GM21360 (cell line): Measurements from ENCODE around the gene TMEM150B.

Experiments used
- ATAC-seq: cut with Tn5 transposase; IDR thresholded peaks from one replicate; pipeline ENCODE4 v1.9.1; 2021; ENCODE audit warnings: mild to moderate bottlenecking, moderate library complexity; ENCODE audit not compliant: unreplicated experiment

The TMEM150B gene

DNA sequence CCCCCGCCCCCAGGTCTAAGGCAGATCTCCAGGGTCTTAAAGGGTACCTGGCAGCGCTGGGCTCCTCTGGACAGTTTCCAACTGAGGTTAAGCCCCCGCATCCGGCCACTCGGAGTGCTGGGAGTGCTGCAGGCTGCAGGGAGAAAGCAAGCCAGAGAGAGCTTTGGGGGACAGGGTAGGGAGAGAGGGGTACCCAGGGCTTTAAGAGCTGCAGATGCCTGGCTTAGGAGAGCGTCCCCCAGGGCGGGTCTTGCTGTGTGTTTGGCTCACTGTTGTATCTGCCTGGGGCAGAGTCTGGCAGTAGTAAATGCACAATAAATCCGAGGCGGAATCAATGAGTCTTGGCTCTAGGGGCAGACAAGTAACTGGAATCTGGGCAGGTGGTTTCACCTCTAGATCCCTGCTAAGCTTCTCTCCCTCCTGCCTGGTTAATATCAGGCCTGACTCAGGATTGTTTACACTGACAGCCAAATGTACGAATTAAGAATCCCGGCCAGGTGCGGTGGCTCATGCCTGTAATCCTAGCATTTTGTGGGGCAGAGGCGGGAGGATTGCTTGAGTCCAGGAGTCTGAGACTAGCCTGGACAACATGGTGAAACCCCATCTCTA lies 30.2 kb upstream of the TMEM150B start:
- no peak for ATAC-seq

DNA sequence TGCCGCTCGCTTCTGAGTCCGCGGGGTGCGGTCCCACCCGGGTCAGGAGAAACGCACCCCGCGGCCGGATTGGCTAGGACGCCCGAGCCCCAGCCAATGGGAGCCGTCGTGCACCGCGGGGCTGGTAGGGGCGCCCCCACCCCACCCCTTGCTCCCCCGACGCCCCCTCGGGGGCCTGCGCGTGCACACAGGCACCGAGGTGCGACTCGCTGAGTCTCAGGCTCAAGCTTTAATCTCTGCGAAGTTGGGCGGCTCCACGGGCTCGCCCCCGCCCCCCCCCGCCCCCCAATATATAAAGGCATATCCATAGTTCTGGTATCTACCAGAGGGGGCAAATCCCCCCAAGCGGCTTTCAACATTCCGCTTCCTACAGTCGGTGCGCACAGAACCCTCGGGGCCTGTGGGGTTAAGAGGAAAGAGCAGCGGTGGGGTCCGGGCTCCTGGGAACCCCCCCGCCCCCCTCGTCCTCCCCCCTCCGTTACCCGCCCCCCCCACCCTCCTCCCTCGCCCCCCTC lies 29.6 kb upstream of the TMEM150B start, which contains the start of gene COX6B2:
Gene COX6B2, minus strand, starts transcription at position 22 of the 515 bp plus-strand sequence. CDS start 198 bp downstream, outside the sequence.
- no peak for ATAC-seq

DNA sequence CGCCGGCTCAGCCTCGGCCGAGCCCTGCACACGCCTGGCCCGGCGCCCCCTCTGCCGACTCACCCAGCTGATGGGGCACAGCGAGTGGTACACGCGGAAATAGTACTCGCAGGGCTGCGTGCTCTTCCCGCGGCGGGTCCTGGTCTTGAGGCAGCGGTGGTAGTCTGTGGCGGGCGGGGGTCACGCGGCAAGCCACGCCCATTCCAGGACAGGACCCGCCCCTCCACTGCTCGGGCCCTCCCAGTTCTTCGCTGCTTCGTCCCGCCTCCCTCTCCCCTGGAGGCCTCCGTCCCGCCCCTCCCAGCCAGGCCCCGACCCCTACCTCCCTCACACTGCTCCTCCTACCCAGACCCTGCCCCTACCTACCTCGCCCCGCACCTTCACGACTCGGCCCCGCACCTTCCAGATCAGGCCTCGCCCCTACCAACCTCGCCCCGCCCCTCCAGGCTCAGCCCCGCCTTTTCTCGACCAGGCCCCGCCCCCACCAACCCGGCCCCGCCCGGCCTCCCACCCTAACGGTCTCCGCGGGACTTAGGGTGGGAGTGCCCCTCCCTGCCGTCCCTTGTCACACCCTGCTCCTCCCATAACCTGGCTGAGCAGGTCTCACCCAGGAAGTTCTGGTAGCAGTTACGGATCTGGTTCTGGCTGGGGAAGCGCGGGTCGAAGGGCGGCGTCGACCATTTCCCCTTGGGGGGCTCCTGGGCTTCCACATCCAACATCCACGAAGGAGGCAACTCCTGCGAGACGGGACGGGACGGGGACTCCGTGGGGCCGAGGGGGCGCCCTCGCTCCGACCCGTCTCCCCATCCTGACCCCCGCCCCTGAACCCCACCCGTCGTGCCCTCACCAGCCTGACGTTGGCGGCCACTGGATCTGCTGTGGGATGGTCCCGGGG lies 28.9 kb upstream of the TMEM150B start:
- no peak for ATAC-seq

DNA sequence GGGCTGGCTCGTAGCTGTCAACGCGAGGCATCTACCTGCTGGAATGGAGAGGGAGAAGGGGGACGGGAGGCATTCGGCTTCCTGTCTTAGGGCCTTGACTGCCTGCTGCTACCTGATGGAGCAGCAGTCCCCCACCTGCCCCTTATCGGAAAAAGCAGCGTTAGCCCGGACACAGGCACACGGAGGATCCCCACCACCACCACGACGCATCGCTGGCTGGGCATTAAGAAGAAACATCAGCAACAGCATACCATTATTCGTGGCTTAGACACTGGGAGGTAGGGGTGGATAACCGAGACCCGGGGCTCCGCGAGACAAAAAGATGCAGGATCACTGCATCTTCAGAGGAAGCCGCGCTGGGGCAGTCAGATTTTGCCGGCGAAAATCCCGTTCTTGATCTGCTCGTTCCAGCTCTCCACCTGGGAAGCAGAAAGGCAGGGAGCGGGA lies 28.2 kb upstream of the TMEM150B start:
- ATAC-seq, result no peak

DNA sequence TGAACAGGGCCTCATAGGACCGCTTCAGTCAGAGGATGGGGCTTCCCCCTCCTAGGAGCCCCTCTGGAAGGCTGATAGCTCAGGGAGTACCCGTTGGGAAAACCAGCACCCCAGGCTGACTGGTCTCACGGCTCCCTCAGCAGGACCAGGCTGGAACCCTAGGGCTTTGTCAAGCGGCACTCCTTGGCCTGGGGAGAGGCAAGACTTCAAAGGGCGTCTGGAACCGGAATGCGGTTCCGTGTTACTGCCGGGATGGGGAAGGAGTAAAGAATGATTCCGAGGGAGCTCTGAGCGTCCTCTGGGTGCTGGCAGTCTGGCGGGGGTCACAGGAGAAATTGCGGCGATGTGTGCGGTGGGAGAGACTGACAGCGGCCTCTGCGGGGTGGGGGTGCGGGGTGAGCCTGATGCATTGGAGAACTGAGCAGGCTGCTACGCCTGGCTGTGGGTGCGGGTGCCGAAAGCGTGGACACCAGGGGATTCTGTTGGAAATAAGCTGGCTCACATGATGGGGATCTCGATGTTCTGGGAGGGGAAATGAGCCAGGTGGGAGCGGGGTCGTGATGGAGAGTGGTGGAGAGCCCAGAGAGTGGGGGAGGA lies 27.5 kb upstream of the TMEM150B start:
- no peak for ATAC-seq

DNA sequence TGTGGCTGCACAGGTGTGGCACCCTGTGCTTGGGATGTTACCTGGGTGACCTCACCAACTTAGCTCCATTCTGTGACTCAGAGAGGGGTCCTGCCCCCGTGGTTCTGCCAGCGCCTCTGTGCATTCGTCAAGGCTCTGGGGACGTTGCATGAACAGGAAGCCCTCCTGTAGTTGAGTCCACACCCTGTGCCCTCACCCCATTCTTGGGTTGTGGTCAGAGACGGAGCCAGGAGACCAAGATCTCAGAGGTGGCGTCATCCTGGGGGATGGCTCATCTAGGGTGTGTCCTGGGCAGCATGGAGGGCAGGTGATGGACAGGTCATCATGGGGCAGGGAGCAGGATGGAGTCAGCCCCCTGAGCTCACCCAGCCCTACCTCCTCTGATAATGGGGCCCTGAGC lies 26.9 kb upstream of the TMEM150B start:
- no peak for ATAC-seq

DNA sequence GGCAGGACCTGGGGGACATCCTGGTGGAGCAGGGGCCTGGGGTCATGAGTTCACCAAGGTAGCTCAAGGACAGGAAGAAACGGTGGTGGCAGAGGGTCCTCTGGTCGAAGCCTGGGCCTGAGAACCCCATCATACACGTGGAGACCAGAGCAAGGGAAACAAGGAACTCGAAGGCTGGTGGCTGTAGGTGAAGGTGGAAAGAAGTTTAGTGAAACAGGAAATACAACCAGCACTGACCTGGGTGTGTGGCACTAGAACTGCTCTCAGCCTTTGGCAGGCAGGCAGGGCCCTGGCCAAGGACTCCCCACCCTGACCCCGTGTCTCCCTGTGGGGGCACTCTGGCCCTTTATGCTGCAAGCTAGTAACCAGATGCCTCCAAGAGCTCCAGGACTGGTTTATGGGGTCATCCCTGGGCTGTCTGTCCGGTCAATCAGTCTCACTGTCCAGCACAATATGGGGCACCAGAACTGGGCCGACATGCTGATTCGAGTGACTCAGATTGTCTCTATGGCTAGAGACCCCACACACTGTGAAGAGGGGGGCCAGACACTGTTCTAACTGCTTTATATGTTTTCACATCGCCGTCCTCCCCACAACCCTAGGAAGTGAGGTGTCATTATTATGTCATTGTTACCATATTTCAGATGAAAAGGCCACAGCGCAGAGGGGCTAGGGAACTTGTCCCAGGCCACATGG lies 25.6 kb upstream of the TMEM150B start:
- no peak for ATAC-seq

DNA sequence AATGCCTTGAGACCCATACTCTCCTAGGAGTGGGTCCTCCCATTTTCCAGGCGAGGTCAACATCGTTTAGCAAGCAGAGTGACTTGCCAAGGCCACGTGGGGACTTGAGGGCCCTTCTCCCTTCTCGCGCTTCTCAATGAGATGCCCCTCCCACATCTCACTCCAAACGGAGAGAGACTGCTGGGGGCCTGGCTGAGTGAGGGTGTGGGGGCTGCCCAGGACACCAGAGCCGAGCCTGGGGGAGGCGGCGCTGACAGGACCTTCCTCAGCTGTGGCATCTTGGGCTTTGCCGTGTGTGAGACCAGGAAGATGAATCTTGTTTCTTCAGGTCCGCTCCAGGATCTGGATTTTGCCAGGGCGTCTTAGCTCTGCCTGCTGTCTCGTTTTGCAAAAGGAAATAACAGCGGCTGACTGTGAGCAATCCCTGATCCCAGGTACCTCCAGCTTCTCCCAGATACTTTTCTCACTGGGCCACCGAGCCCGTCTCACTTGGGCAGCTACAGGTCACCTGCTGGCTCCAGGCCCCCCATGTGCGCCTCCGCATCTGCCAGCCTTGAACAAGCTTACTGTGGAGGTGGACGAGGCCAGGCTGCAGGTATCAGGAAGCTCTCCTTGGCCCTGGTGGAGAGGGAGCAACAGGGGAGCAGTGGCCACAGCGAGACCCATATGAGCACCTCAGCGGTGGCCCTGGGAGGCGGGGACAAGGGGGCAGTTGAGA lies 23.3 kb upstream of the TMEM150B start:
- ATAC-seq, result no peak

DNA sequence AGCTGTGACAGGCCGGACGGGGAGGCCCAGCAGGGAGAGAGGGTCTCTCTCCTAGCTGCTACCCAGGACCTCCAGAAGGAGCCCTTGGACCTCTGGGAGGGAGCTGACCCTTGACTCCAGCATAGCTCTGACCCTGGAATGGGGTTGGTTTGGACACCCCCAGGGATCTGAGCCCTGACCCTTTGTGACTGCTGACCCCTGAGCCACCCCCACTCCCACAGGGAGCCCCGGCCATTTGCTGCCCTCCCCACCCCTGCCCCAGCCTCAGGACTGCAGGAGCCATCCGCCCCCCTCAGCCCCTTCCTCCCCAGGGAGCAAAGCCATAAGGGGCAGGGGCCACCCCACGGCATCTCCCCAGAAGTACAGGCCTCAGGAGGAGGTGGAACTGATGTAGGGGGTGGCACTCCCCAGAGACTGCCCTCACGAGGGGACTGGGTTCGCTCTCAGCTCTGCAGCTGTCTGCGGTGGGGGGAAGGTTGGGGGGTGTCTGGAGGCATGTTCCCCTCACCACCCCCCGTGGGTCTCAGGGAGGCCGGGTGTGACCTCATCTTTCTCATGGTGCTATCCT lies 22.4 kb upstream of the TMEM150B start:
- no peak for ATAC-seq

DNA sequence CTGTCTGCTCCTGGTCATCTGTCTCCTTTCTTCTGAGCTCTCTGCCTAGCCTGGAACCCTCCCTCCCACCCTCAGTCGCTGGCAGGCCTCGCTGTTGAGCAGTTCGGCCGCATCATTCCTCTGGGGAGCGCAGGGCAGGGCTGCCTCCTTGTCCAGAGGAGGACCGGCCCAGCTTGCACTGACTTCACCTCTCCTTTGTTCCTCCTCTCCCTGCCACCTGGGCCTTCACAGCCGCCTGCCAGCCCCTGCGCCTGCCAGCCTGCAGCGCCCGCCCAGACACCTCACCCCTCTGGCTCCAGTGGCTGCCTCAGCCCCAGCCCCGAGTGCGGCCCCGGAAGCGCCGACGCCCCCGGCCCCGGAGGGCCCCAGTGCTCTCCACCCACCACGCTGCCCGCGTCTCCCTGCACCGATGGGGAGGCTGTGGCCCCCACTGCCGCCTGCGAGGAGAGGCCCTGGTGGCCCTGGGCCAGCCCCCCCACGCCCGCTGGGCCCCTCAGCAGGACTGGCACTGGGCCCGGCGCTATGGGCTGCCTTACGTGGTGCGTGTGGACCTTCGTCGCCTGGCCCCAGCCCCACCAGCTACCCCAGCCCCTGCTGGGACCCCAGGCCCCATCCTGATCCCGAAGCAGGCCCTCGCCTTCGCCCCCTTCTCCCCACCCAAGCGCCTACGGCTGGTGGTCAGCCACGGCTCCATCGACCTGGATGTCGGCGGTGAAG lies 21.7 kb upstream of the TMEM150B start:
- no peak for ATAC-seq

DNA sequence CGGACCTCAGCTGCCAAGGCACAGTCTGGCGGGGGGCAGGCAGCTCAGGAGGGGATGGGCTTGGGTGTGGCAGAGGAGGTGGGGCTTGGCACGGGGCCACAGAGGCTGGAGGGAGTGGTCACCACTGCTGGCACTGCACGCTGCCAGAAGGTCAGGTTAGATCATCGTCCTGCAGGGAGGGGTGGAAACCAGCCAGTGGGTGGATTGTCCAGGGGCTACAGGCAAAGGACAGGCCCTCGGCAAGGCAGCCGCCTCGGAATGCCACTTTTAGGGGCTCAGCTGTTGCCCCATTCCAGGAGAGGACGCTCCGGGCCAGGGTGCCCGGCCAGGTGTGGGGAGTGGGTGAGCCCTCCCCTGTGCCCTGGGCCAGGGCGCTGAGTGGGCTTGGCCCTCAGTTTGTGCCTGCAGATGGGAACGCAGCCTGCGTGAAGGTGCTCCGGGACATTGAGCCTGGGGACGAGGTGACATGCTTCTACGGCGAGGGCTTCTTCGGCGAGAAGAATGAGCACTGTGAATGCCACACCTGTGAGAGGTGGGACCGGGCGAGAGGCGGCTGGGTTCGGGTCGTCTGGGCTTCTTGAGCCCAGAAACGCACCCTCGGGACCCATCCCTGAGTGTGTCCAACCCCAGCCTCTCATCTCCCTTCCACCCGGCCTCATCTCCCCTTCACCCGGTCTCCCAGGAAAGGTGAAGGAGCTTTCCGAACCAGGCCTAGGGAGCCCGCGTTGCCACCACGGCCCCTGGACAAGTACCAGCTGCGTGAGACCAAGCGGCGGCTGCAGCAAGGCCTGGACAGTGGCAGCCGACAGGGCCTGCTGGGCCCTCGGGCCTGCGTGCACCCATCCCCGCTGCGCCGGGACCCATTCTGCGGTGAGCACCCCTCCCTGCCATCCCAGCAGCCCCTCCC lies 20.9 kb upstream of the TMEM150B start:
- no peak for ATAC-seq

DNA sequence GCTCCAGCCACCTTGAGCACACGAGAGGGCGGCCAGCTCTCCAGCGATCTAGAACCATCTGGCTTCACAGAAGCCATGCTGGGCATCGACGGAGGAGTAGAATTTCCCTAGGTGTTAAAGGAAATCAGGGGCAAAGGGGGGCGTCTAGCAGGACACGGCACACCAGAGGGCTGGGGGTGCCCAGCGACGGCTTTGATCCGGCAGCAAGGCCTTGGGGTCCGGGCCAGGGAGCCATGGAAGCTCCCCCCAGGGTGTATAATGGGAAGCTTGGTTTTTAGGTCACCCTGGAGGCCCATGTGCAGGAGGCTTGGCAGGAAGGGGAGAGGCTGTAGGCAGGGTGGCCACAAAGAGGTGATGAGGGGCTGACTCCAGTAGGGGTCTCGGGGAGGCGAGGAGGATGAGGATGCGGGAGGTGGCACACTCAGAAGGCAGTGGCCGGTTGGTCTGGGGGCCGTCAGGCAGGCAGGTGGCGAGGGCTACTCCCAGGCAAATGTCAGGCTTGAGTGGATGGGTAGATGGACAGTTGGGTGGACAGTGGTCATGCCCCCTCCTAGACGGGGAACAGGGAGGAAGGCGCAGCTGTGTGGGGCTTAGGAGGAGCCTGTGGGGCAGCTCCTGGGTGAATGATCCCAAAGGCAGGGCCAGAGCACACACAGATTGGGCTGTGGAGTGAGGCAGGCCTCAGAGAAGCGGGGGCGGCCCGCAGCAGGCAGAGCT lies 20.1 kb upstream of the TMEM150B start:
- no peak for ATAC-seq

DNA sequence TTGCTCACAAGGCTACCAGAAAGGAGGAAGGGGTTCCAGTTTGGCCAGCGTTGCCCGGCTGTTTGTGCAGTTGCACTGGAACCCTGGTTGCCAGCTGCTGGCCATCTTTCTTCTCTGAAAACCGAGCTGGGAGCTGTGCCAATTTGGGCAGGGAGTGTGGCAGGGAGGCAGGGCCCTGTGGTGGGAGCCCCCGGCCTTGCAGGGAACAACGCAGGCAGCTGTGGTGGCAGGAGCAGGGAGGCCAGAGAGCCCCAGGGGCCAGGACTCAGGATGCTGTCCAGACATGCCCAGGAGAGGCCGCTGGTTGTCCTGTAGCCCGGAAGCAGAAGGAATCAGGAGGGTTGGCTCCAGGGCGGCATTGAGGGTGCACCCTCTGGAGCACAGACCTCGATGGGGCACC lies 19.3 kb upstream of the TMEM150B start:
- ATAC-seq, result no peak

DNA sequence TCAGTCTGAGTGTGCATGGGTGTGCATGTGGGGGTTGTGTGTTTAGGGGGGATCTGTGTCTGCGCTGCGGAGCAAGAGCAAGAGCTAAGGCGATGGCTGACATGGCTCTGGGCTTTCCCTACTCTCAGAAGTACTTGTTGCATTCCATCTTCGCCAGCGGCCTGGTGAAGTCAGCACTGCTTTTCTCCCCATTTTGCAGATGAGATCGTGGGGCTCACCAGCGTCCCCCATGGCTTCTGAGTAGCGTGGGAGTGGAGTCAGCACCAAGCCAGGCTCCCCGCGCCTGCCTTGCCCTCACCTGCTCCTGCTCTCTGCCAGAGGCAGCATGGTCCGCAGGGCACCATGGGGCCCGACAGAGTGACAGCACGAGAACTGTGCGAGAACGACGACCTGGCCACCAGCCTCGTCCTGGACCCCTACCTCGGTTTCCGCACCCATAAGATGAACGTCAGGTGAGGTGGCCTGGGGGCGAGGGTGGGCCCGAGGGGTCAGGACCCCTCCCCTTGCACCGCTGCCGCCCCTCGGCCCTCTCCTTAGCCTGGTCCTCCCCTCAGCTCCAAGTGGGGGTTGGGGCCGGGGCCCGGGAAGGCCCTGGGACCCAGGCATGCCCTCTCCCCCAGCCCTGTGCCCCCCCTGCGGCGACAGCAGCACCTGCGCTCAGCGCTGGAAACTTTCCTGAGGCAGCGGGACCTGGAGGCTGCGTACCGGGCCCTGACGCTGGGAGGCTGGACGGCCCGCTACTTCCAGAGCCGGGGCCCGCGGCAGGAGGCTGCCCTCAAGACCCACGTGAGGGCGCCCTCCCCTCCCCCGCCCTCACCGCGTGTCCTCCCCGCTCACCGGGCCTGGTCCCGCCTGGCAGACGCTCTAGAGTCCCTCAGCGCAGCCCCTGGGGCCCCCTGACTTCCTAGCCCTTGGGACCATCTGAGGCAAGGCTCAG lies 16.7 kb upstream of the TMEM150B start:
- no peak for ATAC-seq

DNA sequence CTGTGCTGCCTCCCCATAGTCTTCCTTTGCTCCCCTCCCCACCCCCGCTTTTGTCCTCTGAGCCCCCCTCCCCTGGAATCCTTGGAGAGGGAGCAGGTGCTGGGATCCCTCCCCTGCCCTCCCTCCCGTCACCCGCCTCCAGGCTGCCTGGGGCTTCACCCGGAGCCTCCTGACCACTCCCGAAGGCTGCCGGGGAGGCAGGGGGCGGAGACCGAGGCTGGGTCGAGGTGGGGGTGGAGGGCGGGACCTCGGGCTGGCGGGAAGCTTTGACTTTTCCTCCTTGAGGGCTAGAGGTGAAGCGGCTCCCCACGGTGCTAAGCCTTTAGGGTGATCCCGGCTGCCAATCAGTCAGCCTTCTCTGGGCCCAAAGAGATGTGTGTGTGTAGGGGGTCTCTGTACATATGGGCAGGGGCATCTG lies 16.0 kb upstream of the TMEM150B start:
- ATAC-seq, result no peak

DNA sequence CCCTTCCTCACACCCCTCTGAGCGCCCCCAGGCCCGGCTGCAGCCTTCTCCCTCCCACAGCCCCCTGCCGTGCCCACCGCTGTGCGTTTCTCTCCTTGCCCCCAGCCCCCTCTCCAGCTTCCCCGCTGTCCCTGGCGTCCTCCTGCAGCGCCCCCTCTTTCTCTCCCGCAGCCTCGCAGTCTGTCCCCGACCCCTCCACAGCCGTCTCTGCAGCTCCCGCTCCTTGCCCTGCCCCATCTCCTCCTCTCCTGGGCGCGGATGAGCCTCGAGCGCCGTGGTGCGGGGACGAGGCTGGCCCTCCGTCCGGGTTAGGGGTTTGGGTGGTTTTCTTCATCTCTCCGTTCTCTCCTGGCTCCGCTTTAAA lies 15.6 kb upstream of the TMEM150B start:
- ATAC-seq, result no peak
